Dendritic cell treated with granulocyte-macrophage colony-stimulating factor and Interleukin-4, amounts not matched to agents 40 ng/mL and 50 ng/mL, for 4 days (primary cell): ENCODE data around the gene EN2.

Experiments
- H3K27ac Mint-ChIP-seq: one replicate; pipeline ENCODE4 v1.8.0; 2022; ENCODE audit warnings: mild to moderate bottlenecking, mixed read lengths
- H3K27me3 Mint-ChIP-seq: one replicate; pipeline ENCODE4 v1.8.0; 2022; ENCODE audit warnings: mild to moderate bottlenecking, mixed read lengths
- H3K36me3 Mint-ChIP-seq: one replicate; pipeline ENCODE4 v1.8.0; 2022; ENCODE audit warnings: low read depth, mixed read lengths
- H3K4me1 Mint-ChIP-seq: one replicate; pipeline ENCODE4 v1.8.0; 2022; ENCODE audit warnings: low read depth, mixed read lengths
- H3K4me3 Mint-ChIP-seq: one replicate; pipeline ENCODE4 v1.8.0; 2022; ENCODE audit warnings: mild to moderate bottlenecking, moderate library complexity, mixed read lengths
- H3K9me3 Mint-ChIP-seq: one replicate; pipeline ENCODE4 v1.8.0; 2022; ENCODE audit warnings: mixed read lengths
- intact Hi-C: fragments of 100-400 bp; cut with micrococcal nuclease; formaldehyde crosslinking; loops from one replicate; pipeline ENCODE4 v1.15.0; 2022

EN2 gene

DNA sequence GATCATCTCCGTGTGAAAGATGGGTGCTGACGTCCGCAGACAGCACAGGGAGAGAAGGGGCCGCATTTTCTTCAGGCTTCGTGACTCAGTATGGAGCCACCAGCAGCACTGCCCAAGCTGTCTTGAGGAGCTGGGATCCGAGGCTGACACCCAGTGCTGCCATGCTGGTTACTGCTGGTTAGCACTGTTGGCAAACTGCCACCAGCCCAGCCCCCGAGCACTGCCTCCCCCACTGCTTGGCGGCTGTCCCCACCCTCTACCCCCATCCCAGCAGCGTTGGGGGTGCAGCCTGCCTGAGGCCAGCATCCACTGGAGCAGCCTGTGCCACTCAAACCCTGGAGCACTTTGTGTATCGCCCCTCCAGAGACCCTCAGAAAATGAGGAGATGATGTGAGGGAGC, 35.8 kb upstream of the EN2 start:
- H3K9me3 Mint-ChIP-seq: no peaks in the 10 kb centered on the region
- H3K27ac Mint-ChIP-seq: no peak overlapping the region
- no peaks in the 10 kb centered on the region for H3K4me1 Mint-ChIP-seq
- no peak overlapping the region for H3K4me3 Mint-ChIP-seq
- H3K36me3 Mint-ChIP-seq: no peaks in the 10 kb centered on the region
- peaks cover 23% of the 10 kb centered on the region for H3K27me3 Mint-ChIP-seq
- intact Hi-C loops: no loop called here

DNA sequence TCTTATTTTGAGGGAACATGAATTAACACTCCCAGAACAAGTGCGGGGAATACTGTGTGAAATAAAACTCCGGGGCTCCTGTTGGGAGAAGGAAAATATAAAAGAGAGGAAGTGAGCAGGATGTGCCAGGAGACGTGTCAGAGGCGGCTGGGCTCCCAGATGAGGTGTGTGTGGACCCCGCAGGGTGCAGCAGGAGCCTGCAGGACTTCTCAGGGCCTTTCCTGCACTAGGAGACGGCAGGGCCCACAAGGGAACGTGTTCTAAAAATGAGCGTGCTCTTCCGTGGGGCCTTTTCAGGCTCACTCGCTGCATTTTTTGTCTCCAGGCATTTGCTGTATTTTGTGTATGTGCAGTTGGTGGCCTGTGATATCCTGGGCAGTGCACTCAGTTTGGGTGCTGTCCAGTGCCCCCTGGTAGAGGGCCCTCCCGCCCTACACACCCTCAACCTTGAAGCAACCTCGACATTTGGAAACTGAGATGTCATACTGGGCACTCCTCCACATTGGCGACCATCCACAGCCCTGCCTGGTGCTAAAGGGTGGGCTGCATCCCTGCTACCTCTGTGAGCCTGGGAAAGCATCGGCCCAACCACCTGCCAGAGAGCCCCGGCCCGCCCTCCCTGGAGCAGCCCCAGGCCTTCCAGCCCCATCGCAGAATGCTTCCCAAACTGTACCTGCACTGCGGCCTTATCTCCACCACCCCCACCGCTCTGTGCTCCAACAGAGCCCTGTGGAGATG, 35.2 kb upstream of the EN2 start:
- H3K4me3 Mint-ChIP-seq: no peak overlapping the region

DNA sequence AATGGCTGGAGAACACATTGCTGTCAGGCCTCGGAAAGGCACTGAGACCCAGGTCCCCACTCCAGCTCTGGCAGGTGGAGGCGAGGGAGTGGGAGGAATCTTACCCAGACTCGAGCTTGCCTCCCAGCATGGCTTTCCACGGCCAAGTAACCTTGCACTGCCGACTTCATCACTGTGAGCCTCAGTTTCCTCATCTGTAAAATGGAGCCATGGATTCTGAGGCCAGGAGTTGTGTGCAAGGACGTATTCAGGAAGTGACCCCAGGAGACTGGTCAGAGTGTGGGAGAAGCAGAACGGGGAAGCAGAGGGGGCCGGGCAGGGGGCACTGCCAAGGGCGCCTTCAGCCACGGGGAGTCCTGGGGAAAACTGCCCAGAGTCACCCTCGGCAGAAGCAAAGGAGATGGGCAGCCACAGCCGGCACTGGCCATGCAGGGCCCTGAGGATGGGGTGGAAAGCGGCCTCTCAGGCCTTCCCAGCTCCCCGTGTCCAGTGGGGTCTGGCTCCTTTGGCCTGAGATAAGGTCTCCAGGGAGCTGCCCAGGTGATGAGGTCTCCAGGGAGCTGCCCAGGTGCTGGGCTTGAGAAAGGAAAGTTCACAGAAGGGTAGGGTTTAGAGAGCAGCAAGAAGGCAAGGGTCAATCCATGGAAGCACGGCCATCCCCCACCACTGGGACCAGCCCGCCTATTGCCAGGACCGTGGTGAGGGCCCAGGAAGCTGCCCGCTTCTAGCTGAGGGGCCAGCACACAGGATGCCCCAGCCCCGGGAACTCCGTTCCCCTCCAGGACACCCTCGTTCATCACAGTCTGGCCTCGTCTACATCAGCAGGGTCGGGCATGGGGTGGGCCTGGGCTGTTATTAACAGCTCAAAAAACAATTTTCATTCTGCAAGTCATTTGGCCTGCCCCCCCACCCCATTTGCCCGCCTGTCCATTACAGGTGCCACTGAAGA, 34.3 kb upstream of the EN2 start:
- Mint-ChIP-seq H3K27me3 (peaks cover 27% of the 10 kb centered on the region), H3K36me3 (no peaks in the 10 kb centered on the region), H3K4me3 (no peak overlapping the region), H3K27ac (no peak overlapping the region), H3K9me3 (no peaks in the 10 kb centered on the region), H3K4me1 (no peaks in the 10 kb centered on the region)
- intact Hi-C loops: no loop called here

More for the DNA sequence above, 35.2 kb upstream of the EN2 start:
- intact Hi-C loops: no loop called here
- H3K27ac Mint-ChIP-seq: no peak overlapping the region
- H3K9me3 Mint-ChIP-seq: no peaks in the 10 kb centered on the region
- H3K27me3 Mint-ChIP-seq: peaks cover 24% of the 10 kb centered on the region
- no peaks in the 10 kb centered on the region for H3K36me3 Mint-ChIP-seq
- H3K4me1 Mint-ChIP-seq: no peaks in the 10 kb centered on the region

DNA sequence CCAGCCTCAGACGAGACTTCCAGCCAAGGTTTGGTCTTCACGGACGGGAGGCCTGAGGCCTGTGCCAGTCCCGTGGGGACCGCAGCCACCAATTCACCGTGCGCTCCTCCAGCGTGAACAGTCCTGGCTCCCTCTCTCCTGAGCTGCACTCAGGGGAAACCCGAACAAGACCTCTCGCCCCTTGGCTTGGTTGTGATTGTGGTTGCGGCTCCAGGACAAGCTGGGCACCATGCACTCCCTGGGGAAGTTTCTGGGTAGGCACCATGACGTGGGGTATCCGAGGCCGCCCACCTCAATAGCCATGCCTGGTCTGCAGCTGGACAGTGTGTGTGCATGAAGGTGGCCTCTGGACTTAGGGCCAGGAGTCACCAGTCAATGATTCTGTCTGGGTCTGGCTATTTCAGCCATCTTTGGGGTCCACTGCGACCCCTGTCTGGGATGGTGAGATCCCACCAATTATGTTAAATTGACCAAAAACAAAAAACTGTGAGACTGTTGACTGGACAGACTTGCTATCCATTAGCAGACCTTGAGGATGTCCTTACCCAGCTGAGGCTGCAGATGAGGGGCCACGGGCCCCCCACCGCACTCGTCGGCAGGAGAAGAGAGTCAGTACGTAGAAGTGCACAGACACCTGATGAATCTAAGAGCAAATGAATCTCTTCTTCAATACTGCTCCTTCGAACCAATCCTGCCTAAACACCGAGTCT, 33.5 kb upstream of the EN2 start:
- H3K4me1 Mint-ChIP-seq: no peaks in the 10 kb centered on the region

DNA sequence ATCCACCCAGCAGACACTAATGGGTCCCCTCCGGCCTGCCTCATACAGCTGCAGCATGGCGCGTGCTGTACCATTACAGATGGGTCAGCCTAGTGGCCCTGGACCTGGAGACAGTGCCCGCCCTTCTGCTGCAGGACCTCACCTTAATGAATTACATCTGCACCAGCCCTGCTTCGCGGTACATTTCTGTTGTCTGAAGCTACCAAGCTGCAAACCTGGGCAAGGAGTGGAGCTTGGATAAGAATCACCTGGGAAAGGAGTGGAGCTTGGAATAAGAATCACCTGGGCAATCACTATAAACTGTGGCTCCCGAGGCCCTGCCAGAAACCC, 33.0 kb upstream of the EN2 start:
- no peaks in the 10 kb centered on the region for H3K4me1 Mint-ChIP-seq
- H3K36me3 Mint-ChIP-seq: no peaks in the 10 kb centered on the region
- intact Hi-C loops: no loop called here
- H3K27ac Mint-ChIP-seq: no peak overlapping the region
- H3K4me3 Mint-ChIP-seq: no peak overlapping the region
- H3K9me3 Mint-ChIP-seq: no peaks in the 10 kb centered on the region
- H3K27me3 Mint-ChIP-seq: peaks cover 25% of the 10 kb centered on the region

More for the DNA sequence above, 33.5 kb upstream of the EN2 start:
- no peak overlapping the region for H3K4me3 Mint-ChIP-seq
- no peaks in the 10 kb centered on the region for H3K9me3 Mint-ChIP-seq
- H3K36me3 Mint-ChIP-seq: no peaks in the 10 kb centered on the region
- intact Hi-C loops: no loop called here
- no peak overlapping the region for H3K27ac Mint-ChIP-seq
- peaks cover 27% of the 10 kb centered on the region for H3K27me3 Mint-ChIP-seq

DNA sequence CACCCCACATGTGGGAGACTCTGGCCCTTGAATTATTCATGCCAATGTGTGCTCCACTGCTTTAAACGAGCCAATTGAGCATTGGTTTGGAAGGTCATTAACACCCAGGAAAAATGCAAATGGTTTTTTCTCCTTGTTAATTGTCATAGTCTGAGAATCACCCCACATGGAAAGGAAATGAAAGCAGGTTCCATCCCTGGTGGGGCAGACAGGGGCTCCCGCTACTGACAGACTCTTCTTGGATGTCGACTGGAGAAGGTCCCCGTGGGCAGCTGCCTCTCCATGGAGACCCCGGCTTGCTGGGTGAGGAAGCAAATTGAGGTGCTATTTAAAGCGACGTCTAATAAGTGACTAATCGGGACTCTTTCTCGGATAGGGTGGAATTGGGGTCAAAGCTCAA, 32.0 kb upstream of the EN2 start:
- H3K36me3 Mint-ChIP-seq: no peaks in the 10 kb centered on the region
- no peaks in the 10 kb centered on the region for H3K9me3 Mint-ChIP-seq
- H3K27me3 Mint-ChIP-seq: peaks cover 31% of the 10 kb centered on the region
- H3K4me3 Mint-ChIP-seq: no peak overlapping the region
- no peak overlapping the region for H3K27ac Mint-ChIP-seq
- no peaks in the 10 kb centered on the region for H3K4me1 Mint-ChIP-seq
- intact Hi-C loops: no loop called here

DNA sequence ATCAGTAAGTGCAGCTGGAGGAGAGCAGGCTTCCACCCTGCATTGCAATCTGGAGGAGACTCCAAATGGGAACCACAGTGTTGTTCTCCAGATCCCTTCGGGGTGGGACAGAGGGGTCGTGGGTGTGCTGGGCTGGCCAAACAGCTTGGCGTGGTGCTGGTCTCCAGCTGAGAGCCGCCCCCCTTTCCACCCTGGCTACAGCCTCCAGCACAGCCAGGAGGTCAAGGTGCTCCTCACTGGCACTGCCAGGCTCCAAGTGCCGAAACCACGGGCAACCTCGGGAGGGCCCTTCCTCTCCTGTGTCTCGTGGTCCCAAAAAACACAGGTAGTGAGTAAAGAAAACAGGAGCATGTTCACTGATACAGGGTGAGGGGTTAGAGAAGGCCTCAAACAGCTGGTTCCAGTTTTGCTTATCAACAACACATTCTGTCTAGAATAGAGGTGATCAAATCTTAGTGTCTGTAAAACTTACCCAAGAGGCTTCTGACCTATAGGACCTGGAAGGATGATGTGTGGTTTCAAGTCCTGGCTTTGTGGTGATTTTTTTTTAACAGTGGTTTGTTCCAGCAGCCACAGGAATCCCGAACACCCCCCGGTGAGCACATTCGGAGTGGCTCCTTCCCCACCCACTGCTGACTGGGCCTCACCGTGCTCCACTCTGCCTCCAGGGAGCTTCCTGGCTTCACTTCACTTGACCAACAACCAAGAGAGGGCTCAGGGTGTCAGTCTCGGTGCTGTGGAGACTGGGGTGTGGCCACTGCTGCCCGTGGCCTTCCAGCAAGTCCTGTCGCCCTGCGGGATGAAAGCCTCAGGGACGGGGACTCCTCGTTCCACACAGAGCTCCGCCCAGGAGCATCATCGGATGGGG, 31.2 kb upstream of the EN2 start:
- Mint-ChIP-seq H3K27me3 (peaks cover 39% of the 10 kb centered on the region), H3K9me3 (no peaks in the 10 kb centered on the region), H3K4me3 (no peak overlapping the region), H3K4me1 (no peaks in the 10 kb centered on the region), H3K27ac (no peak overlapping the region), H3K36me3 (no peaks in the 10 kb centered on the region)
- intact Hi-C loops: no loop called here

DNA sequence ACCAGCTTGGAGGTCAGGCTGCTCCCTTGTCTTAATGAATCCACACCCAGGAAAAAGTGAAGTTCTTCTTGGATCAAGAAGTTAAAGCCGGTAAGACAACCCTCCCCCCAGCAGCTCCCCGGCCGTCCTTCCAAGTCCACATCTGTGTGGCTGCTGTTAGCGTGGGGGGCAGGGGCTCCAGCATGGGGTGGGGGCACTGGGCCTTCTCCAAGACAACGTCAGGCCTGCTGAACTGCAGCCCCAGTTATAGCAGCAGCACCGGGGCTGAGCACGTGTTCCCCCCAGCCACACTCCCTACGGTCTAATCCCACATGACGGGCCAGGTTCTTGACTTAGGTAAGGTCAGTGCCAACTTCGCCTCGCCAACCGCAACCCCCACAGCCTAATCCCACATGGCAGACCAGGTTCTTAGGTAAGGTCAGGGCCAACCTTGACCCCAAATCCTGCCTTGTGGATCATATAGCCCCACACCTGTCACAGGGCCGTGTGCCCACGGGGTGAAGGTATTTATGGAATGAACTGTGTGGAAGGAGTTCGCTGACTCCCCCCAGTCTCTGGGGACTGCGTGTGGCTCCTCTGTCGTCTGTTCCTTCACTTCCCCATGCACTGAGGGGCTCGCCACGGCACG, 30.4 kb upstream of the EN2 start:
- Mint-ChIP-seq H3K27me3 (peaks cover 40% of the 10 kb centered on the region), H3K9me3 (no peaks in the 10 kb centered on the region), H3K27ac (no peak overlapping the region), H3K36me3 (no peaks in the 10 kb centered on the region), H3K4me1 (no peaks in the 10 kb centered on the region), H3K4me3 (no peak overlapping the region)
- intact Hi-C loops: no loop called here

DNA sequence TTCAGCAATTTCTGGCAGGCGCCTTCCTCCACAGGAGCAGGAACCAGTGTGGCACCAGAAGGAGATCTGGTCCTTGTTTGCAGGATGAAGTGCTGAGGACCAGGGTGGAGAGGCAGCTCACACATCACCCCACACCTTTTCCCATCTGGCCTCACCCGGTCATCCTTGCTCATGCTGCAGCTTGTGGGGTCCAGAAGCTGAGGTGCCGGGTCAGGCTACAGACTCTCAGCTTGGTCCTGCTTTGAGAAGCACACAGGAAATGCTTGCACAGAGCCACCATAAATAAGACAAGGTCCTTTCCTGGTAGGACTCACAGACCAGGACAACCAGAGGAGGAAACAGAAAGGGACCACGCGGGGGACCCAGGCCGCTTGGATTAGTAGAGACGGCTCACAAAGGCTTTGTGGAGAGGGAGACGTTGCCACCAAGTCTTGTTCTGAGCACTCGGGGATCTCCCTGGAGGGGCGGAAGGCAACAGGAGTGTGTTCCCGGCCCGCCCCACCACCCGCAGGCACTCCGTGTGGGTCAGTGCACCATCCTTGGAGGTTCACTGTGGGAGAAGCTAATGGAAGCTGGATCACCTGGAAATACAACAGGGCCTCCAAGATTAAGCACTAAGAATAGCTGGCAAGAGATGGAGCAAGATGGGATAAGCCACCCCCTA, 29.6 kb upstream of the EN2 start:
- intact Hi-C loops: no loop called here
- no peaks in the 10 kb centered on the region for H3K9me3 Mint-ChIP-seq
- H3K4me3 Mint-ChIP-seq: no peak overlapping the region
- H3K36me3 Mint-ChIP-seq: no peaks in the 10 kb centered on the region
- H3K4me1 Mint-ChIP-seq: no peaks in the 10 kb centered on the region
- no peak overlapping the region for H3K27ac Mint-ChIP-seq
- peaks cover 41% of the 10 kb centered on the region for H3K27me3 Mint-ChIP-seq

DNA sequence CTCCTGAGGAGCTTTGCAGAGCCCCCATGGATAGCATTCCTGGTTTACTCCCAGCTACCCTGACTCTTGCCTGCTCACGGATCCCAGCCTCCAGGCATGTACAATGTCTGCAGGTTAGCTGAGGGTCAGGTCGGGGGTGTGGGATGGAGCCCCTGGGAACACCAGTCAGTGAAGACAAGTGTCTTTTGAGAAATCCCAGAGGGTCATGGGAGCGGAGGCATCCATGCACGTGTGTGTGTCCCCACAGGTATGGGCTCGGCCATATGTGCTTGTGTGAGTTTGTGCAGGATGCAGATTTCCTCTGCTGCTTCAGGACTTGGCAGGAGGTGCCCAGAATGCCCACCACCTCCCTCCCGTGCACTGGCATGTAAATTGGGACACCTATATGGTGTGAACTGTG, 28.3 kb upstream of the EN2 start:
- Mint-ChIP-seq H3K27me3 (peaks cover 50% of the 10 kb centered on the region), H3K36me3 (no peaks in the 10 kb centered on the region), H3K4me3 (no peak overlapping the region), H3K4me1 (no peaks in the 10 kb centered on the region), H3K27ac (no peak overlapping the region), H3K9me3 (no peaks in the 10 kb centered on the region)
- intact Hi-C loops: no loop called here

DNA sequence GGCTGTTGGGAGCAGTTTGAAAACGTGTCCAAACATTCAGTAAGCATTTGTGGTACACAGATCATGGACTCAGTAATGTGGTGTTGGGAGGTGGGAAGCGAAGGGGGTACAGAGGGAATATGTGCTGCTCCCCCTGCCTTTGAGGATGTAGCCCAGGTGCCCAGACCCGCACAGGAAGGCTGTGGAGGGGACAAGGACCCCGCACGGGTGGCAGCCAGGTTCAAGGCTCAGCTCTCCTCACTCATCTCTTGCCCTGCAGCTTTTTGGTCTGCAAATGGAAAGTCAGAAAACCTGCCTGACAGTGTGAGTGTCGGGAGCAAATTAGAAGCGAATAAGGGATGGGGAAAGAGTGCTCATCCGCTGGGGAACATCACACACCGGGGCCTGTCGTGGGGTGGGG, 27.3 kb upstream of the EN2 start:
- Mint-ChIP-seq H3K27ac (no peak overlapping the region), H3K9me3 (no peaks in the 10 kb centered on the region), H3K4me3 (no peak overlapping the region), H3K27me3 (peaks cover 50% of the 10 kb centered on the region), H3K36me3 (no peaks in the 10 kb centered on the region), H3K4me1 (no peaks in the 10 kb centered on the region)
- intact Hi-C loops: no loop called here

DNA sequence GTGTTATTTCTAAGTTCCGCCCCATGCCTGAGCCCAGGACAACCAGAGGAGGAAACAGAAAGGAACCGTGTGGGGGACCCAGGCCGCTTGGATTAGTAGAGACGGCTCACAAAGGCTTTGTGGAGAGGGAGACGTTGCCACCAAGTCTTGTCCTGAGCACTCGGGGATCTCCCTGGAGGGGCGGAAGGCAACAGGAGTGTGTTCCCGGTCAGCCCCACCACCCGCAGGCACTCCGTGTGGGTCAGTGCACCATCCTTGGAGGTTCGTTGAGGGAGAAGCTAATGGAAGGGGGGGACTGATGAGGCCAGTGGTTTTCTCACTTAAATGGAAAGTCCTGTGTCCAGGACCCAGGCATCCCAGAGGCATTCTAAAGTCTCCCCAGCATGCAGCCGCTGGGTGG, 26.7 kb upstream of the EN2 start:
- Mint-ChIP-seq H3K27me3 (peaks cover 57% of the 10 kb centered on the region), H3K27ac (no peak overlapping the region), H3K9me3 (no peaks in the 10 kb centered on the region), H3K4me3 (no peak overlapping the region), H3K36me3 (no peaks in the 10 kb centered on the region), H3K4me1 (no peaks in the 10 kb centered on the region)
- intact Hi-C loops: no loop called here

DNA sequence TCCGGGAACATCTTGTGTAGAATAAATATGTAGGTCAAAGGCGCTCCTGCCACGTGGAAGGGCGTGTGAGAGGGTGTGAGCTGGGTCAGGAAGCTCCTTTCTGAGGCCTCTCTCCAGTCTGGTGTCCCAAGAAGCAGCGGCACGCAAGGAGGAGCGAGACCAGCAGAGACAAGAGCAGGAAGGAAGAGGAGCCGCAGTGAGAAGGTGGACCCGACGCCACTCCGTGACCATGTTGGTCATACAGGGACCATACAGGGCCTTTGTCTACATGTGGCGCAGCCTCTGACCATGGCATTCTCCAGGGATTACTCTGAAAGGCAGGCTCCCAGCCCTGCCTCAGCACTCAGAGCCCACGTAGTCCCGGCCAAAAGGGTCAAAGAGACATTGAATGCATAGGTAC, 26.2 kb upstream of the EN2 start:
- H3K27me3 Mint-ChIP-seq: peaks cover 58% of the 10 kb centered on the region
- H3K4me3 Mint-ChIP-seq: no peak overlapping the region
- no peaks in the 10 kb centered on the region for H3K36me3 Mint-ChIP-seq
- H3K4me1 Mint-ChIP-seq: no peaks in the 10 kb centered on the region
- intact Hi-C loops: no loop called here
- no peaks in the 10 kb centered on the region for H3K9me3 Mint-ChIP-seq
- H3K27ac Mint-ChIP-seq: no peak overlapping the region
